ENCODE measurements around the gene FAM111A. TPM values are rescaled to one million over a fixed set of nuclear protein-coding genes. Genes with fewer than 3 reads are reported as not detected.

Gene FAM111A
- polyA plus RNA-seq, 2 of the 4 experiments (the other 2 are of a cell fraction), result 13.4 to 21.8 TPM

DNA sequence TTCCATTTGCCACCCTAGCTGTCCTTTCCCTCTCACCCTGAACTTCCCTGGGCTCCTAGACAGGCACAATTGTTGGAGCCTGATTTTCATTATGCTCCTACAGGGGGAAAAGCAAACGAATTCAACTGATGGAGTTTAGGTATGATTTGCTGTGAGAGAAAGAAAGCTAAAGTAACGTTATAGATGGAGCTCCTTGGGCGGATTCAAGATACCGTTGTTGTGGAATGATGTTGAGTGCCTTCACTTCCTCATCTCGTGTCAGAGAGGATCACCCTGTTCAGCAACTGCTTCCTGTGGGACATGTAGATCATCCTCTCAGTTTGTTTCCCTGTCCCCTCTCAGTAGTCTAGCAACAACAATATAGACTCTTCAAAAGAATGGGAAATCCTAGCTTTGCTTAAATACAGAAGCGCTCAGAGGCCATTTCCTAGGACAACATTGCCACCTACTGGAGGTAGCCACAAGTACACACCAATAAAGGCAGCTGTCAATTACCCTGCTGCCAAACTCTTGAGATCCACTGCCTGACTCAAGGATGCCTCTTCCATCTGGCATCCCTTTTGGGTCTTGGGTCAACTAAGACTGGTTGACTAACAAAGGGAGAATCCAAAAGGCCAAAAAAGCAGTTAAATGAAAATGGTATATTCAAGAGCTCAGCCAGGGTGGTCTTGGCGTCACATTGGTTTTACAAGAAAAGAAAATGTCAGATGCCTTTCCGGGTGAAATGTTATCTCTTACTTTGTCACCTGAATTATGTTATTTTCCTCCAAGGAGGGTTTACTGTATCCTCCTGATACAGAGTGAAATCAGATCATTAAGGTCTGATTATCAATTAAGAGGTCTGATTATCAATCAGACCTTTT, 15.8 kb downstream of the FAM111A start:
- FAIRE-seq, result peak; percentile 87
- no peak overlapping the region for H3K4me2 ChIP-seq
- peak; percentile 72 to 74 for DNase-seq (ENCODE audit: low read depth in 1 of 2, low spot score in 1 of 2)
- WGBS (ENCODE audit: missing lambda C conversion rate), result 43% methylated on average over 8 of the region's 8 CpGs
- CTCF ChIA-PET, result interaction anchor here (0.5 to 5.9 kb wide), 59 partner anchors 9 to 1590 kb away, joined by 3 to 56 read pairs (median 4); partner anchors contain the start of genes DTX4, FAM111A and FAM111B
- H3K9me3 ChIP-seq, result no peaks in the 10 kb centered on the region
- TF ChIP-seq CEBPB (IDR thresholded peaks at IDR 0.05) (no peak), FOSB (CRISPR knock-in tag; IDR thresholded peaks at IDR 0.05) (no peak), SMC3 (IDR thresholded peaks at IDR 0.05) (peak; percentile 47; the same call in 2 of the 3 replicates), RAD21 (conservative IDR thresholded peaks at IDR 0.05 in 1 of 2, IDR thresholded peaks at IDR 0.05 in 1 of 2) (peak; percentile 86 to 90)
- TF ChIP-seq, protein P1, sequence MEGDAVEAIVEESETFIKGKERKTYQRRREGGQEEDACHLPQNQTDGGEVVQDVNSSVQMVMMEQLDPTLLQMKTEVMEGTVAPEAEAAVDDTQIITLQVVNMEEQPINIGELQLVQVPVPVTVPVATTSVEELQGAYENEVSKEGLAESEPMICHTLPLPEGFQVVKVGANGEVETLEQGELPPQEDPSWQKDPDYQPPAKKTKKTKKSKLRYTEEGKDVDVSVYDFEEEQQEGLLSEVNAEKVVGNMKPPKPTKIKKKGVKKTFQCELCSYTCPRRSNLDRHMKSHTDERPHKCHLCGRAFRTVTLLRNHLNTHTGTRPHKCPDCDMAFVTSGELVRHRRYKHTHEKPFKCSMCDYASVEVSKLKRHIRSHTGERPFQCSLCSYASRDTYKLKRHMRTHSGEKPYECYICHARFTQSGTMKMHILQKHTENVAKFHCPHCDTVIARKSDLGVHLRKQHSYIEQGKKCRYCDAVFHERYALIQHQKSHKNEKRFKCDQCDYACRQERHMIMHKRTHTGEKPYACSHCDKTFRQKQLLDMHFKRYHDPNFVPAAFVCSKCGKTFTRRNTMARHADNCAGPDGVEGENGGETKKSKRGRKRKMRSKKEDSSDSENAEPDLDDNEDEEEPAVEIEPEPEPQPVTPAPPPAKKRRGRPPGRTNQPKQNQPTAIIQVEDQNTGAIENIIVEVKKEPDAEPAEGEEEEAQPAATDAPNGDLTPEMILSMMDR (IDR thresholded peaks at IDR 0.05), result peak; percentile 87
- POLR2A ChIA-PET, result interaction anchor here (1.0 to 1.2 kb wide), 2 partner anchors 14 to 16 kb away, joined by 3 to 5 read pairs; partner anchors contain the start of gene FAM111A
- no peaks in the 10 kb centered on the region for H3K4me1 ChIP-seq
- H3K4me3 ChIP-seq, result no peak overlapping the region
- ATAC-seq, result peak; percentile 94 to 97
- H3K27ac ChIP-seq, result no peak overlapping the region

- no peak for TF ChIP-seq RCOR1 (IDR thresholded peaks at IDR 0.05; ENCODE audit: low read depth, low read length)
- no peak for TF ChIP-seq E2F6 (IDR thresholded peaks at IDR 0.05; ENCODE audit: borderline replicate concordance, low read depth)
- TF ChIP-seq ELK1 (IDR thresholded peaks at IDR 0.05; ENCODE audit: low read depth, low read length), result no peak
- TF ChIP-seq, protein P2, sequence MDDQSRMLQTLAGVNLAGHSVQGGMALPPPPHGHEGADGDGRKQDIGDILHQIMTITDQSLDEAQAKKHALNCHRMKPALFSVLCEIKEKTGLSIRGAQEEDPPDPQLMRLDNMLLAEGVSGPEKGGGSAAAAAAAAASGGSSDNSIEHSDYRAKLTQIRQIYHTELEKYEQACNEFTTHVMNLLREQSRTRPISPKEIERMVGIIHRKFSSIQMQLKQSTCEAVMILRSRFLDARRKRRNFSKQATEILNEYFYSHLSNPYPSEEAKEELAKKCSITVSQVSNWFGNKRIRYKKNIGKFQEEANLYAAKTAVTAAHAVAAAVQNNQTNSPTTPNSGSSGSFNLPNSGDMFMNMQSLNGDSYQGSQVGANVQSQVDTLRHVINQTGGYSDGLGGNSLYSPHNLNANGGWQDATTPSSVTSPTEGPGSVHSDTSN (IDR thresholded peaks at IDR 0.05), result no peak
- TF ChIP-seq EP300 (IDR thresholded peaks at IDR 0.05), result no peak
- TF ChIP-seq BHLHE40 (IDR thresholded peaks at IDR 0.05; ENCODE audit: low read depth, low read length), result no peak
- no peak for TF ChIP-seq CEBPB (IDR thresholded peaks at IDR 0.05)
- TF ChIP-seq TP53 (CRISPR knock-in tag; IDR thresholded peaks at IDR 0.05), result no peak
- TF ChIP-seq RAD21 (conservative IDR thresholded peaks at IDR 0.05 in 1 of 2, IDR thresholded peaks at IDR 0.05 in 1 of 2), result no peak
- no peak for TF ChIP-seq KDM5A (IDR thresholded peaks at IDR 0.05)
- no peak for TF ChIP-seq FOSB (CRISPR knock-in tag; IDR thresholded peaks at IDR 0.05)
- Histone ChIP-seq H3K4me2 (no peak overlapping the region), H3K4me3 (no peak overlapping the region), H3K4me1 (no peaks in the 10 kb centered on the region), H3K9me3 (no peaks in the 10 kb centered on the region), H3K27ac (no peak overlapping the region)
- ChIA-PET POLR2A (no interaction called here), CTCF (interaction anchor here (0.7 kb wide), 1 partner anchor 506 kb away, joined by 3 read pairs; no protein-coding TSS in a partner anchor)
- ATAC-seq (no peak), DNase-seq (ENCODE audit: low read depth in 1 of 2, low spot score in 1 of 2) (no peak), FAIRE-seq (no peak)
- 16% methylated on average over 3 of the region's 3 CpGs for WGBS (ENCODE audit: missing lambda C conversion rate)
Observed at GRCh38 chr11:59164028-59164427, 21.4 kb downstream of the FAM111A start.
